WTC11 (cell line): Measurements from ENCODE around the gene CADM3.

Experiments
- NFE2L1 ChIP-seq: sonication (generic); formaldehyde crosslinking; IDR thresholded peaks from 2 replicates; pipeline ENCODE4 v1.8.1; 2023; ENCODE audit warnings: missing genetic modification reagents
- RELA ChIP-seq: sonication (generic); formaldehyde crosslinking; IDR thresholded peaks from 2 replicates; pipeline ENCODE4 v1.8.1; 2022; ENCODE audit warnings: missing genetic modification reagents, mild to moderate bottlenecking, borderline replicate concordance
- TF ChIP-seq, protein P1 (sequence below): sonication (generic); formaldehyde crosslinking; IDR thresholded peaks from 2 replicates; pipeline ENCODE4 v1.8.1; 2022; ENCODE audit warnings: mild to moderate bottlenecking, missing genetic modification reagents, moderate library complexity, borderline replicate concordance

DNA sequence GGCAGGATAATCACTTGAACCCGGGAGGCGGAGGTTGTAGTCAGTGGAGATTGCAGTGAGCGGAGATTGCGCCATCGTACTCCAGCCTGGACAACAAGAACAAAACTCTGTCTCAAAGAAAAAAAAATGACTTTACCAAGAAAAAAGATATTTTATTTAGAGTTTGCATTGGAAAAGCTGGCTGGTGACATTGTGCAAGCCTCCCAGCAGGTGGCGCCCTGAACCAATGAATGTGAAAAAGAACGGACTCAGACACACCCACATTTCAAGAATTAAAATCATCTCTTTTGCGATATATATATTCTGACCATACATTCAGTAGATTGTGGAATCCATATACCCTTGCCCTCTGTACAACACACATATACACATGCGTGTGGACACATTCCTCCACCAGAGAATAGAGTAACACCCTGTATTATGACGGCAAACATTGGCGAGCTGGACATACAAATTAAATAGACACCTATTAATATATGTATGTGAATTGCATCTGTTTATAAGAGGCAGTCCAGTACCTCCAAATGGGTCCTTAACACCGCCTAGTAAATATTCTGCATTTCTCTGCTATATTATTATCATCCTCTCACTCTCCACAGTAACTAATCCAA, 39.0 kb upstream of the CADM3 start:
- TF ChIP-seq, protein P1, sequence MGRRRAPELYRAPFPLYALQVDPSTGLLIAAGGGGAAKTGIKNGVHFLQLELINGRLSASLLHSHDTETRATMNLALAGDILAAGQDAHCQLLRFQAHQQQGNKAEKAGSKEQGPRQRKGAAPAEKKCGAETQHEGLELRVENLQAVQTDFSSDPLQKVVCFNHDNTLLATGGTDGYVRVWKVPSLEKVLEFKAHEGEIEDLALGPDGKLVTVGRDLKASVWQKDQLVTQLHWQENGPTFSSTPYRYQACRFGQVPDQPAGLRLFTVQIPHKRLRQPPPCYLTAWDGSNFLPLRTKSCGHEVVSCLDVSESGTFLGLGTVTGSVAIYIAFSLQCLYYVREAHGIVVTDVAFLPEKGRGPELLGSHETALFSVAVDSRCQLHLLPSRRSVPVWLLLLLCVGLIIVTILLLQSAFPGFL, result no peak
- TF ChIP-seq RELA (CRISPR knock-in tag), result no peak
- no peak for TF ChIP-seq NFE2L1 (CRISPR knock-in tag)
